MM.1S (cell line): Measurements from ENCODE around the gene KDM4E.

ENCODE experiments used
- CTCF ChIP-seq: fragments of 300-600 bp; sonication (generic); IDR thresholded peaks from 2 replicates; pipeline ENCODE4 v1.5.1; 2016; ENCODE audit warnings: antibody characterized with exemption, low read length, mixed read lengths
- EZH2 ChIP-seq: fragments of 300-600 bp; sonication (generic); optimal IDR thresholded peaks from 2 replicates; pipeline ENCODE3; 2017; ENCODE audit warnings: low read depth, mild to moderate bottlenecking, antibody characterized with exemption, low read length, mixed read lengths

- TF ChIP-seq CTCF (no peak), EZH2 (no peak)
Observed at GRCh38 chr11:95016139-95016538, 8.9 kb upstream of the KDM4E start.
